ENCODE data around the gene CBX7. TPM values are rescaled to one million over a fixed set of nuclear protein-coding genes. Genes with fewer than 3 reads are reported as not detected.

CBX7 gene
- total RNA-seq, 1 donor, result 10.0 TPM

- no peak for DNase-seq (ENCODE audit: low read depth in 2 of 3, low spot score in 2 of 3)
These were observed 57.6 kb downstream of the CBX7 start for GRCh38 chr22:39094717-39095389.

GRCh38 chr22:39092111-39092862 lies 60.2 kb downstream of the CBX7 start:
- no peak for DNase-seq (ENCODE audit: low read depth in 2 of 3, low spot score in 2 of 3)

GRCh38 chr22:39091126-39092081 lies 61.1 kb downstream of the CBX7 start:
- no peak for DNase-seq (ENCODE audit: low read depth in 2 of 3, low spot score in 2 of 3)

- DNase-seq (ENCODE audit: low read depth in 2 of 3, low spot score in 2 of 3), result peak in 1 of 3 donors; percentile 70
These were observed 61.9 kb downstream of the CBX7 start for GRCh38 chr22:39090426-39091064.

- DNase-seq (ENCODE audit: low read depth in 2 of 3, low spot score in 2 of 3), result no peak
These were observed 62.6 kb downstream of the CBX7 start for GRCh38 chr22:39089928-39090327.

- DNase-seq (ENCODE audit: low read depth in 2 of 3, low spot score in 2 of 3), result no peak
These were observed 63.8 kb downstream of the CBX7 start for GRCh38 chr22:39088685-39089032.

- DNase-seq (ENCODE audit: low read depth in 2 of 3, low spot score in 2 of 3), result no peak
These were observed 64.4 kb downstream of the CBX7 start for GRCh38 chr22:39087881-39088684.

- DNase-seq (ENCODE audit: low read depth in 2 of 3, low spot score in 2 of 3), result no peak
These were observed 65.4 kb downstream of the CBX7 start for GRCh38 chr22:39087098-39087497.

- DNase-seq (ENCODE audit: low read depth in 2 of 3, low spot score in 2 of 3), result no peak
These were observed 67.8 kb downstream of the CBX7 start for GRCh38 chr22:39084666-39085065.

GRCh38 chr22:39083212-39084165 lies 69.0 kb downstream of the CBX7 start:
- no peak for DNase-seq (ENCODE audit: low read depth in 2 of 3, low spot score in 2 of 3)

GRCh38 chr22:39081598-39081997 lies 70.9 kb downstream of the CBX7 start:
- DNase-seq (ENCODE audit: low read depth in 2 of 3, low spot score in 2 of 3), result no peak

GRCh38 chr22:39081016-39081415 lies 71.5 kb downstream of the CBX7 start:
- DNase-seq (ENCODE audit: low read depth in 2 of 3, low spot score in 2 of 3), result no peak

Small RNAs within 50 kb of the gene (small RNA-seq; reads per million reads assigned to genes)
- not detected for gene COX5BP7

Other genes with a start within 250 kb of the CBX7 start
- gene APOBEC3A, start 195.1 kb downstream of the CBX7 start, total RNA-seq, result 1.9 TPM
- 1.6 TPM for gene APOBEC3B, start 170.3 kb downstream of the CBX7 start, total RNA-seq
- 12.9 TPM for gene APOBEC3C, start 138.4 kb downstream of the CBX7 start, total RNA-seq
- gene APOBEC3D, start 131.6 kb downstream of the CBX7 start, total RNA-seq, result 7.3 TPM
- gene APOBEC3F, start 111.8 kb downstream of the CBX7 start, total RNA-seq, result 8.9 TPM
- 38.8 TPM for gene APOBEC3G, start 75.4 kb downstream of the CBX7 start, total RNA-seq
- gene APOBEC3H, start 55.4 kb downstream of the CBX7 start, total RNA-seq, result 0.27 TPM
- gene PDGFB, start 92.3 kb upstream of the CBX7 start, total RNA-seq, result 0.27 TPM
- 10,531 TPM for gene RPL3, start 166.9 kb upstream of the CBX7 start, total RNA-seq
- 92.9 TPM for gene SYNGR1, start 197.3 kb upstream of the CBX7 start, total RNA-seq
- 29.6 TPM for gene TAB1, start 247.1 kb upstream of the CBX7 start, total RNA-seq

All from hematopoietic multipotent progenitor cell (in vitro differentiated cells).